HEK293T (cell line): ENCODE results near the gene TNRC6C.

Experiments used
- CTCF ChIA-PET: fragments of 350-600 bp; formaldehyde crosslinking; extraction: SDS; loops from one replicate; lab custom pipeline; 2021; ENCODE audit warnings: antibody characterized with exemption, inconsistent platforms; lab: Yijun Ruan, JAX
- POLR2A ChIA-PET: fragments of 350-600 bp; formaldehyde crosslinking; extraction: SDS; loops from one replicate; lab custom pipeline; 2020; ENCODE audit warnings: antibody characterized with exemption, inconsistent platforms; lab: Yijun Ruan, JAX
- DNase-seq: peaks from one replicate; pipeline ENCODE4 v3.0.0; 2012; ENCODE audit warnings: mixed read lengths; ENCODE audit errors: extremely low spot score
- ARNT ChIP-seq: fragments of 450-650 bp; IDR thresholded peaks from 2 replicates; pipeline ENCODE4 v1.6.1; 2017; ENCODE audit warnings: mild to moderate bottlenecking
- BHLHE40 ChIP-seq: fragments of 450-650 bp; IDR thresholded peaks from 2 replicates; pipeline ENCODE4 v1.6.1; 2016; ENCODE audit warnings: mild to moderate bottlenecking, moderate library complexity, borderline replicate concordance
- CTBP1 ChIP-seq: fragments of 450-650 bp; IDR thresholded peaks from 2 replicates; pipeline ENCODE4 v1.6.1; 2016; ENCODE audit warnings: borderline replicate concordance
- ELF4 ChIP-seq: fragments of 450-650 bp; IDR thresholded peaks from 2 replicates; pipeline ENCODE4 v1.6.1; 2017; ENCODE audit warnings: antibody characterized with exemption
- FOXA1 ChIP-seq: fragments of 450-650 bp; IDR thresholded peaks from 2 replicates; pipeline ENCODE4 v1.6.1; 2016; ENCODE audit warnings: mild to moderate bottlenecking
- FOXK2 ChIP-seq: fragments of 450-650 bp; IDR thresholded peaks from 2 replicates; pipeline ENCODE4 v1.6.1; 2016; ENCODE audit warnings: mild to moderate bottlenecking
- FOXM1 ChIP-seq: fragments of 450-650 bp; IDR thresholded peaks from 2 replicates; pipeline ENCODE4 v1.6.1; 2017; ENCODE audit warnings: mild to moderate bottlenecking, borderline replicate concordance
- HDGF ChIP-seq: fragments of 450-650 bp; IDR thresholded peaks from 2 replicates; pipeline ENCODE4 v1.6.1; 2017; ENCODE audit warnings: antibody characterized with exemption, borderline replicate concordance
- L3MBTL2 ChIP-seq: fragments of 450-650 bp; conservative IDR thresholded peaks from 2 replicates; pipeline ENCODE4 v1.6.1; 2016; ENCODE audit warnings: mild to moderate bottlenecking
- LEF1 ChIP-seq: fragments of 450-650 bp; IDR thresholded peaks from 2 replicates; pipeline ENCODE4 v1.6.1; 2017; ENCODE audit warnings: mild to moderate bottlenecking, borderline replicate concordance
- NFRKB ChIP-seq: fragments of 450-650 bp; IDR thresholded peaks from 2 replicates; pipeline ENCODE4 v1.6.1; 2016; ENCODE audit warnings: mild to moderate bottlenecking, moderate library complexity
- PKNOX1 ChIP-seq: fragments of 450-650 bp; IDR thresholded peaks from 2 replicates; pipeline ENCODE4 v1.6.1; 2016
- SP1 ChIP-seq: fragments of 450-650 bp; IDR thresholded peaks from 2 replicates; pipeline ENCODE4 v1.6.1; 2017
- SUZ12 ChIP-seq: fragments of 450-650 bp; IDR thresholded peaks from 2 replicates; pipeline ENCODE4 v1.6.1; 2016; ENCODE audit warnings: mild to moderate bottlenecking
- TARDBP ChIP-seq: fragments of 450-650 bp; IDR thresholded peaks from 2 replicates; pipeline ENCODE4 v1.6.1; 2016
- ZNF384 ChIP-seq: fragments of 450-650 bp; IDR thresholded peaks from 2 replicates; pipeline ENCODE4 v1.6.1; 2016

The TNRC6C gene

GRCh38 chr17:78143214-78144146 is 185.0 kb downstream of the TNRC6C start:
- ChIA-PET CTCF (interaction anchor here (2.0 kb wide), 1 partner anchor 8 kb away, joined by 6 read pairs; no protein-coding TSS in a partner anchor), POLR2A (interaction anchor here (1.5 to 2.2 kb wide), 3 partner anchors 9 to 43 kb away, joined by 5 to 8 read pairs (median 6); partner anchors contain the start of genes AFMID, TK1 and TMC6)
- DNase-seq, result no peak
- no peak for TF ChIP-seq ARNT
- TF ChIP-seq L3MBTL2, result no peak
- TF ChIP-seq ZNF384, result no peak
- no peak for TF ChIP-seq FOXA1
- TF ChIP-seq HDGF, result no peak
- no peak for TF ChIP-seq FOXM1
- no peak for TF ChIP-seq FOXK2
- no peak for TF ChIP-seq ELF4
- no peak for TF ChIP-seq NFRKB
- no peak for TF ChIP-seq TARDBP
- TF ChIP-seq LEF1, result no peak
- no peak for TF ChIP-seq CTBP1

- ChIA-PET CTCF (interaction anchor here (2.0 kb wide), 1 partner anchor 9 kb away, joined by 6 read pairs; no protein-coding TSS in a partner anchor), POLR2A (interaction anchor here (1.8 to 2.2 kb wide), 2 partner anchors 9 to 42 kb away, joined by 6 to 8 read pairs; partner anchors contain the start of genes AFMID and TK1)
- TF ChIP-seq NFRKB (no peak), FOXK2 (no peak), HDGF (no peak), ZNF384 (no peak), FOXA1 (no peak), L3MBTL2 (no peak)
- no peak for DNase-seq
Measured at GRCh38 chr17:78144147-78144719, 185.7 kb downstream of the TNRC6C start.

GRCh38 chr17:78144736-78145641 is 186.5 kb downstream of the TNRC6C start:
- DNase-seq, result no peak
- TF ChIP-seq L3MBTL2 (no peak), ZNF384 (no peak), PKNOX1 (no peak), ARNT (no peak), FOXA1 (no peak), ELF4 (no peak), CTBP1 (no peak), TARDBP (no peak), NFRKB (no peak), LEF1 (no peak), SP1 (no peak), HDGF (no peak), SUZ12 (no peak), BHLHE40 (no peak)
- POLR2A ChIA-PET, result interaction anchor here (1.3 to 2.2 kb wide), 3 partner anchors 10 to 42 kb away, joined by 6 to 8 read pairs (median 7); partner anchors contain the start of genes AFMID and TK1
- CTCF ChIA-PET, result interaction anchor here (2.0 kb wide), 1 partner anchor 10 kb away, joined by 6 read pairs; no protein-coding TSS in a partner anchor

GRCh38 chr17:78146471-78146869 is 188.0 kb downstream of the TNRC6C start:
- ChIA-PET POLR2A (no interaction called here), CTCF (no interaction called here)
- no peak for TF ChIP-seq FOXM1
- TF ChIP-seq SUZ12, result no peak
- no peak for TF ChIP-seq ELF4
- TF ChIP-seq NFRKB, result no peak
- TF ChIP-seq LEF1, result no peak
- no peak for TF ChIP-seq ARNT
- TF ChIP-seq FOXA1, result no peak
- TF ChIP-seq HDGF, result no peak
- TF ChIP-seq PKNOX1, result no peak
- TF ChIP-seq SP1, result no peak
- TF ChIP-seq FOXK2, result no peak
- no peak for DNase-seq

GRCh38 chr17:78146881-78147280 is 188.4 kb downstream of the TNRC6C start:
- ChIA-PET POLR2A (no interaction called here), CTCF (no interaction called here)
- no peak for TF ChIP-seq FOXM1
- no peak for TF ChIP-seq PKNOX1
- no peak for TF ChIP-seq ZNF384
- TF ChIP-seq L3MBTL2, result no peak
- no peak for TF ChIP-seq CTBP1
- TF ChIP-seq HDGF, result no peak
- no peak for TF ChIP-seq BHLHE40
- no peak for TF ChIP-seq SUZ12
- TF ChIP-seq ELF4, result no peak
- TF ChIP-seq FOXA1, result no peak
- no peak for TF ChIP-seq ARNT
- TF ChIP-seq FOXK2, result no peak
- no peak for TF ChIP-seq NFRKB
- no peak for TF ChIP-seq SP1
- TF ChIP-seq TARDBP, result no peak
- no peak for TF ChIP-seq LEF1
- DNase-seq, result no peak
